IMR-90 (cell line): ENCODE measurements around the gene USP24. TPM values are rescaled to one million over a fixed set of nuclear protein-coding genes. Genes with fewer than 3 reads are reported as not detected.

ENCODE experiments used
- ATAC-seq: fragments of 200-7000 bp; cut with Tn5 transposase; 2 replicates; pipeline ENCODE4 v1.9.1; 2020; ENCODE audit warnings: low read depth, mild to moderate bottlenecking, moderate library complexity
- BruUV-seq: library from RNA; stranded (reverse); fragments of 400-500 nt; replicated peaks from 2 replicates; lab custom pipeline; 2021; lab: Mats Ljungman, UMichigan
- CTCF ChIA-PET: fragments of 300-600 bp; formaldehyde crosslinking; extraction: SDS; loops from one replicate; lab custom pipeline; 2021; ENCODE audit warnings: antibody characterized with exemption; lab: Yijun Ruan, JAX
- POLR2A ChIA-PET: fragments of 300-600 bp; sonication (Branson Sonifier 250); formaldehyde crosslinking; loops from one replicate; lab custom pipeline; 2022; ENCODE audit warnings: antibody characterized with exemption; ENCODE audit not compliant: unreplicated experiment; lab: Charles Lee
- DNase-seq: peaks from one replicate; pipeline ENCODE4 v3.0.0; 2013
- H2AFZ ChIP-seq: replicated peaks from 2 replicates; pipeline ENCODE3; 2013; ENCODE audit warnings: low read length, mild to moderate bottlenecking; ENCODE audit not compliant: poor library complexity
- H2AK5ac ChIP-seq: 2 replicates; pipeline ENCODE4 v1.6.1; 2013; ENCODE audit warnings: low read depth, low read length, inconsistent platforms
- H2AK9ac ChIP-seq: replicated peaks from 2 replicates; pipeline ENCODE3; 2013; ENCODE audit warnings: mild to moderate bottlenecking, low read depth, low read length, moderate library complexity; ENCODE audit not compliant: poor library complexity
- H2BK120ac ChIP-seq: 2 replicates; pipeline ENCODE4 v1.6.1; 2013; ENCODE audit warnings: low read depth, low read length, inconsistent platforms
- H2BK15ac ChIP-seq: 3 replicates; pipeline ENCODE4 v1.6.1; 2013; ENCODE audit warnings: low read depth, low read length, inconsistent platforms
- H2BK20ac ChIP-seq: 2 replicates; pipeline ENCODE4 v1.6.1; 2013; ENCODE audit warnings: low read depth, mild to moderate bottlenecking, inconsistent platforms, low read length, moderate library complexity
- H2BK5ac ChIP-seq: 2 replicates; pipeline ENCODE4 v1.6.1; 2013; ENCODE audit warnings: mild to moderate bottlenecking, low read depth, low read length, inconsistent platforms; ENCODE audit not compliant: poor library complexity, severe bottlenecking
- H3K14ac ChIP-seq: replicated peaks from 2 replicates; pipeline ENCODE4 v1.6.1; 2013; ENCODE audit warnings: low read depth, low read length, inconsistent platforms
- H3K18ac ChIP-seq: 2 replicates; pipeline ENCODE4 v1.6.1; 2013; ENCODE audit warnings: low read depth, low read length, control low read depth
- H3K23ac ChIP-seq: 2 replicates; pipeline ENCODE4 v1.6.1; 2013; ENCODE audit warnings: low read depth, low read length, inconsistent platforms
- H3K27ac ChIP-seq: 2 replicates; pipeline ENCODE4 v1.5.1; 2013; ENCODE audit warnings: mild to moderate bottlenecking, control low read depth, low read length; ENCODE audit not compliant: insufficient read depth
- H3K27me3 ChIP-seq: 2 replicates; pipeline ENCODE4 v1.6.1; 2013; ENCODE audit warnings: low read length; ENCODE audit not compliant: control insufficient read depth, insufficient read depth
- H3K36me3 ChIP-seq: 2 replicates; pipeline ENCODE4 v1.6.1; 2013; ENCODE audit warnings: low read length, mixed read lengths; ENCODE audit not compliant: control insufficient read depth, insufficient read depth
- H3K4ac ChIP-seq: 2 replicates; pipeline ENCODE4 v1.6.1; 2013; ENCODE audit warnings: low read depth, low read length, inconsistent platforms
- H3K4me1 ChIP-seq: 2 replicates; pipeline ENCODE4 v1.6.1; 2013; ENCODE audit warnings: low read length, mixed read lengths; ENCODE audit not compliant: control insufficient read depth, insufficient read depth
- H3K4me2 ChIP-seq: 2 replicates; pipeline ENCODE4 v1.6.1; 2013; ENCODE audit warnings: low read depth, mild to moderate bottlenecking, control low read depth, low read length, moderate library complexity
- H3K4me3 ChIP-seq: 2 replicates; pipeline ENCODE4 v1.5.1; 2013; ENCODE audit warnings: low read depth, mild to moderate bottlenecking, control low read depth, low read length, moderate library complexity; ENCODE audit not compliant: insufficient read depth
- H3K56ac ChIP-seq: 2 replicates; pipeline ENCODE4 v1.6.1; 2013; ENCODE audit warnings: low read length, inconsistent platforms; ENCODE audit not compliant: insufficient read depth; ENCODE audit errors: extremely low read depth
- H3K79me1 ChIP-seq, 2 experiments: 2 replicates each; pipeline ENCODE4 v1.6.1; 2013; ENCODE audit warnings: low read length in 2 of 2, inconsistent platforms in 1 of 2, low read depth in 1 of 2
- H3K9ac ChIP-seq: 2 replicates; pipeline ENCODE4 v1.6.1; 2013; ENCODE audit warnings: low read depth, low read length, control low read depth
- H3K9me1 ChIP-seq: 2 replicates; pipeline ENCODE4 v1.6.1; 2013; ENCODE audit warnings: low read length, inconsistent platforms; ENCODE audit not compliant: insufficient read depth
- H3K9me3 ChIP-seq: 2 replicates; pipeline ENCODE4 v1.6.1; 2013; ENCODE audit warnings: low read length; ENCODE audit not compliant: control insufficient read depth, insufficient read depth
- H4K20me1 ChIP-seq: 2 replicates; pipeline ENCODE4 v1.6.1; 2013; ENCODE audit warnings: low read length, inconsistent platforms; ENCODE audit not compliant: insufficient read depth
- H4K5ac ChIP-seq: 2 replicates; pipeline ENCODE4 v1.6.1; 2013; ENCODE audit warnings: mild to moderate bottlenecking, low read depth, low read length, control low read depth
- H4K8ac ChIP-seq, 2 experiments: 2 replicates each; pipeline ENCODE4 v1.6.1; 2013; ENCODE audit warnings: low read depth in 2 of 2, low read length in 2 of 2, control low read depth in 1 of 2, inconsistent platforms in 1 of 2
- H4K91ac ChIP-seq: 2 replicates; pipeline ENCODE4 v1.6.1; 2013; ENCODE audit warnings: low read depth, low read length, inconsistent platforms; ENCODE audit not compliant: insufficient read depth
- BHLHE40 ChIP-seq: fragments of 150-350 bp; IDR thresholded peaks from 2 replicates; pipeline ENCODE4 v1.6.1; 2016; ENCODE audit warnings: mild to moderate bottlenecking, low read depth, low read length
- CEBPB ChIP-seq: IDR thresholded peaks from 2 replicates; pipeline ENCODE4 v1.6.1; 2012; ENCODE audit warnings: low read depth, low read length, improper control_type of control experiment
- CTCF ChIP-seq: conservative IDR thresholded peaks from 2 replicates; pipeline ENCODE4 v1.5.1; 2012; ENCODE audit warnings: mild to moderate bottlenecking, low read depth, low read length, improper control_type of control experiment
- ELK1 ChIP-seq: fragments of 150-350 bp; IDR thresholded peaks from 2 replicates; pipeline ENCODE4 v1.6.1; 2016; ENCODE audit warnings: low read depth, mild to moderate bottlenecking, low read length, moderate library complexity, borderline replicate concordance
- FOS ChIP-seq: fragments of 150-350 bp; IDR thresholded peaks from 2 replicates; pipeline ENCODE4 v1.6.1; 2016; ENCODE audit warnings: low read depth, low read length
- MXI1 ChIP-seq: IDR thresholded peaks from 2 replicates; pipeline ENCODE4 v1.6.1; 2012; ENCODE audit warnings: low read depth, mild to moderate bottlenecking, low read length, moderate library complexity, borderline replicate concordance
- POLR2A ChIP-seq: IDR thresholded peaks from 2 replicates; pipeline ENCODE4 v1.6.1; 2012; ENCODE audit warnings: mild to moderate bottlenecking, low read depth, low read length
- RAD21 ChIP-seq: IDR thresholded peaks from 2 replicates; pipeline ENCODE4 v1.6.1; 2012; ENCODE audit warnings: low read length, improper control_type of control experiment
- RCOR1 ChIP-seq: IDR thresholded peaks from 2 replicates; pipeline ENCODE4 v1.6.1; 2012; ENCODE audit warnings: mild to moderate bottlenecking, low read length, improper control_type of control experiment; ENCODE audit not compliant: insufficient replicate concordance
- SMC3 ChIP-seq: fragments of 150-350 bp; IDR thresholded peaks from 2 replicates; pipeline ENCODE4 v1.6.1; 2016; ENCODE audit warnings: low read depth, mild to moderate bottlenecking, antibody characterized with exemption, low read length, moderate library complexity
- USF2 ChIP-seq: fragments of 150-350 bp; IDR thresholded peaks from 2 replicates; pipeline ENCODE4 v1.6.1; 2017; ENCODE audit warnings: mild to moderate bottlenecking, antibody characterized with exemption, low read length, low read depth
- WGBS, 2 experiments: methylation state at CpG; one replicate each; pipeline versions ENCODE4 v1.1.5 to v1.1.7; 2013; ENCODE audit warnings: missing lambda C conversion rate in 2 of 2; ENCODE audit not compliant: insufficient read length in 1 of 2; ENCODE audit errors: extremely low coverage in 2 of 2; 5-methylcytosine and 5-hydroxymethylcytosine counted together
- dilution Hi-C: fragments of 300-500 bp; cut with HindIII; formaldehyde crosslinking; loops from one replicate; pipeline ENCODE4 v1.14.3; 2018; ENCODE audit warnings: low sequenced_read_pairs; ENCODE audit not compliant: unreplicated experiment
- in situ Hi-C: fragments of 300-500 bp; cut with MboI; formaldehyde crosslinking; loops from 3 replicates; pipeline ENCODE4 v1.14.3; 2019; ENCODE audit warnings: low sequenced_read_pairs, inconsistent platforms, mixed read lengths
- intact Hi-C: fragments of 100-400 bp; cut with micrococcal nuclease; formaldehyde crosslinking; loops from 2 replicates; pipeline ENCODE4 v1.10.0; 2022
- polyA plus RNA-seq, 3 experiments: library from polyadenylated mRNA; depleted of rRNA; stranded (reverse); fragments of >200 nt; gene quantifications; 2 replicates each; pipeline ENCODE4 v1.2.3, GENCODE V29; 2012; ENCODE audit warnings: low replicate concordance in 1 of 3
- total RNA-seq: library from RNA; depleted of rRNA; stranded (reverse); fragments of >200 nt; gene quantifications from 2 replicates; pipeline ENCODE4 v1.2.3, GENCODE V29; 2012

Gene USP24
- total and polyA plus RNA-seq, 2 of the 4 experiments (the other 2 are of a cell fraction), result 8.4 to 36.7 TPM

- Histone ChIP-seq H3K9ac (peak overlapping the region; percentile 27; the same call in 1 of the 2 replicates), H3K79me1 (no peaks in the 10 kb centered on the region), H3K27ac (no peak overlapping the region), H4K5ac (peak overlapping the region; percentile 86), H3K23ac (no peak overlapping the region), H2AK5ac (0 out of 2 replicates have a peak overlapping the region, but pooled peaks have one; percentile 39), H2BK20ac (0 out of 2 replicates have a peak overlapping the region, but pooled peaks have one; percentile 9), H4K8ac (peak overlapping the region; percentile 88 to 94), H3K27me3 (peaks cover 29% of the 10 kb centered on the region), H3K4ac (peak overlapping the region; percentile 84), H3K4me1 (no peaks in the 10 kb centered on the region), H3K14ac (no peak overlapping the region), H3K4me2 (no peak overlapping the region), H3K36me3 (no peaks in the 10 kb centered on the region), H2BK120ac (0 out of 2 replicates have a peak overlapping the region, but pooled peaks have one; percentile 55), H3K18ac (no peak overlapping the region), H3K9me3 (no peaks in the 10 kb centered on the region), H2AFZ (peak overlapping the region; percentile 97), H3K4me3 (no peak overlapping the region), H4K20me1 (no peaks in the 10 kb centered on the region), H3K9me1 (no peaks in the 10 kb centered on the region), H2BK5ac (no peak overlapping the region), H2AK9ac (peak overlapping the region; percentile 83), H4K91ac (no peak overlapping the region), H3K56ac (no peak overlapping the region), H2BK15ac (no peak overlapping the region; the same call in 2 of the 3 replicates)
- in situ Hi-C loops, result no loop called here
- DNase-seq, result peak; percentile 88
- BruUV-seq, result no TSS peak
- WGBS, 2 experiments, result 8% methylated on average over 5 of the region's 15 CpGs; no CpG with 5 or more reads in 1 of the 2 experiments
- ATAC-seq, result peak; percentile 100
- CTCF ChIA-PET, result interaction anchor here (0.6 to 2.1 kb wide), 14 partner anchors 14 to 137 kb away, joined by 3 to 35 read pairs (median 4); no protein-coding TSS in a partner anchor
- intact Hi-C loops, result loop anchor here (1.0 kb wide), 2 partner anchors 72 to 77 kb away; no protein-coding TSS in a partner anchor
- POLR2A ChIA-PET, result no interaction called here
- 0 out of 2 replicates have a peak, but pooled peaks have one; percentile 10 for TF ChIP-seq USF2
- 0 out of 2 replicates have a peak, but pooled peaks have one; percentile 7 for TF ChIP-seq BHLHE40
- peak; percentile 86 for TF ChIP-seq SMC3
- peak; percentile 77 for TF ChIP-seq RCOR1
- TF ChIP-seq ELK1, result no peak
- no peak for TF ChIP-seq FOS
- TF ChIP-seq CTCF, result peak; percentile 97
- TF ChIP-seq RAD21, result peak; percentile 87
- no peak for TF ChIP-seq MXI1
- TF ChIP-seq POLR2A, result peak; percentile 40; the same call in 1 of the 2 replicates
- TF ChIP-seq CEBPB, result no peak
- dilution Hi-C loops, result no loop called here
These were observed 193.1 kb downstream of the USP24 start for GRCh38 chr1:55021942-55022546.
